A673 (cell line): ENCODE results near the gene RSAD1.

Experiments
- CTCF ChIP-seq: fragments of 300-800, 200-600 bp; sonication (generic); conservative IDR thresholded peaks from 2 replicates; pipeline ENCODE4 v1.5.1; 2017; ENCODE audit warnings: low read depth, mild to moderate bottlenecking, antibody characterized with exemption, low read length, moderate library complexity, mixed read lengths
- EZH2 ChIP-seq: fragments of 200-600 bp; sonication (generic); IDR thresholded peaks from 2 replicates; pipeline ENCODE4 v1.6.1; 2017; ENCODE audit warnings: borderline replicate concordance, low read depth, mild to moderate bottlenecking, mixed read lengths, antibody characterized with exemption, low read length; ENCODE audit not compliant: poor library complexity, severe bottlenecking

GRCh38 chr17:50478391-50479381, at the start of gene RSAD1:
- peak; percentile 67 for TF ChIP-seq CTCF
- no peak for TF ChIP-seq EZH2
